HG03066 (cell line): ENCODE data around the gene IBA57.

Experiments
- ATAC-seq: cut with Tn5 transposase; IDR thresholded peaks from one replicate; pipeline ENCODE4 v1.9.1; 2021; ENCODE audit warnings: low read depth; ENCODE audit not compliant: unreplicated experiment

The IBA57 gene

DNA sequence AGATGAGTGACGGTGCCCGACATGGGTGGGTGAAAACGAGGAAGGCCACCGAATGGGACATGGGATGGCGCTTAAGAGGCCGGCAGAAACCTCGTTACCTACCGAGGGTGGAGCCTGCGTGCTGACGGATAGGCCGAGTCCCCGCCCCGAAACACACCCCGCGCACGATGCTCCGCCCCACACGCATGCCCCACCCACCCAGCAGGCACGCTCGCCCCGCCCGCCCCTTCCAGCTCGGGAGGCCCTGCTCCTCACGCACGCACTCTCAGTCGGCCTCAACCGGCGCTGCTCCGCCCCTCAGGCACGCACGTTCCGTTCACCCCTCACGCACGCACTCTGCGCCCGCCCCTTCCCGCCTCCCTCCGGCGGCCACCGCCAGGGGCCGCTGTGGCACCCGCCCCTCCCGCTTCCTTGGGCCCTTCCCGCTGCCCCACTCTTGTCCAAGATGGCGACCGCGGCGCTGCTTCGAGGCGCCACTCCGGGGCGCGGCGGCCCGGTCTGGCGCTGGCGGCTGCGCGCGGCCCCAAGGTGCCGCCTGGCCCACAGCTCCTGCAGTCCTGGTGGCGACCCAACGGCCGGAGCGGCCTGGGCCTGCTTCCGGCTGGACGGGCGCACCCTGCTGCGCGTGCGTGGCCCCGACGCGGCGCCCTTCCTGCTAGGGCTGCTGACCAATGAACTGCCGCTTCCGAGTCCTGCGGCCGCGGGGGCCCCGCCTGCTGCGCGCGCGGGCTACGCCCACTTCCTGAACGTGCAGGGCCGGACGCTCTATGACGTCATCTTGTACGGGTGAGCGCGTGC, at the start of gene IBA57:
TSS of gene IBA57 (plus strand) at position 433 of the 798 bp plus-strand sequence. CDS start at position 446, 13 bp downstream.
- peak; percentile 76 for ATAC-seq

DNA sequence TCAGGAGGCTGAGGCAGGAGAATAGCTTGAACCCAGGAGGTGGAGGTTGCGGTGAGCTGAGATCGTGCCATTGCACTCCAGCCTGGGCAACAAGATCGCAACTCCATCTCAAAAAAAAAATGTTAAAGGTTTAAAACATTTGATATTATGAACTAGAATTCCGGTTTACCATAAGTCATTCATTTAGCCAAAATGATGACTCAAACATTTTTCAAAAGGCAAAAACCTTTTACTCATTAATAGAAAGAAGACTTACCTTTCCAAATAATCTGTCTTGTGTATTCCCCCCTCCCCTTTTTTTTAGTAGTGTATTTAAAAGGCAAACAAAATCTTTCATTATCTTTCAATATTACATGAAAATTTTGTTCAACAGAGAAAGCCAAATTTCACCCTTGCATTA, 48.3 kb upstream of the IBA57 start:
- ATAC-seq, result no peak

DNA sequence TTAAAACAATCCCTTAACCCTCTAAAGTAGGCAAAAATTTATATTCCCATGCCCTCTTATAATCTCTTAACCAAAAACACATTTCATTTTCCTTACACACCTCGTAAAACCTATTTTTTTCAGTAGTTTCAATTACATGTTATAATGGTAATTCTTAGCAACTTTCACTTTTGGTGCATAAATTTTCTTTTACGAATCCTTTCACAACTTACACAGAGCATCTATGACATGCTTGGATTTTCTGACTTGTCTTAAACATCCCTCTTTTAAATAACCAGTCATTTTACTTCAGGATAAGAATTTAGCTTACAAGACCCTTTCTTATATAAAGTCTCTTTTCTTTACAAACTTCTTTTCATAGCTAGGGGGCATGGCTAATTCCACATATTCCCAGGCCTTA, 47.6 kb upstream of the IBA57 start:
- ATAC-seq, result no peak

DNA sequence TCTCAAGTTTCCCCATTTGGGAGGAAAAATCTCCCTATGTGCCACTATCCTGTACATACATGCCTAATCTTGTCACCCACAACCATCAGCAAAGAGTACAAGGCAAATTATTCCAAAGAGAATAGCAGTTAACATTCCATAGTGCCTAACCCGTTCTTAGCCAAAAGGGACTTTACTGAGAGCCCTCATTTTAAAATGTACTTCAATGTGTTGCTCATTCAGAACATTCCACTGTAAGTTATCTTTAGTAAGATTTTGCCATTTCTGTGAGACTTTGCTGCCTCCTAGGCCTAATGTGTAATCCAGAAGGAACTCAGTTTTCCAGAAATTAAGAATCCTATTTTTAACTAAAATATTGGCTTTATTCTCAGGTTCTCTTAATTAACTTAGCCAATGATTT, 45.3 kb upstream of the IBA57 start:
- ATAC-seq, result no peak

DNA sequence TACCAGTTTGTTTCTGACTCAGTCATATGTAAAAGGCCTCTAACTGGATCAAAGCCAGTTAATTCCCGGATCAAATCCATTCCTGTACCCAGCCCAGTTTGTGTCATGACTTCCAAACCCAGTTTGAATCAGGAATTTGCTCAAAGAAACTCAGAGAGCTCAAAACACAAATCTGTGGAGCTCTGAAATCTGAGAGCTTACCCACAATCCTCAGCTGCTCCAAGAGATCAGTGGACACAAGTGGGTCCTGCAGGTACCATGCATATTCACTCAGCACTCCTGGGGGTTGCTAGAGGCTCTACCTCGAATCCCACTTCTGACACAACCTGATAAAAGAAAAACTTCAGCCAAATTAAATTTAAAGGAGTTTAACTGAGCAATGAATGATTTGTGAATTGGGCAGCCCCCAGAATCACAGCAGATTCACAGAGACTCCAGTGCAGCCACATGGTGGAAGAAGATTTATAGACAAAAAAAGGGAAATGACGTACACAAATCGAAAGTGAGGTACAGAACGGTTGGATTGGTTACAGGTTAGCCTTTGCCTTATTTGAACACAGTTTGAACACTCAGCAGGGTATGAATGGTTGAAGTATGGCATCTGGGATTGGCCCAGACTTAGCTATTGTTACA, 44.6 kb upstream of the IBA57 start:
- ATAC-seq, result no peak

DNA sequence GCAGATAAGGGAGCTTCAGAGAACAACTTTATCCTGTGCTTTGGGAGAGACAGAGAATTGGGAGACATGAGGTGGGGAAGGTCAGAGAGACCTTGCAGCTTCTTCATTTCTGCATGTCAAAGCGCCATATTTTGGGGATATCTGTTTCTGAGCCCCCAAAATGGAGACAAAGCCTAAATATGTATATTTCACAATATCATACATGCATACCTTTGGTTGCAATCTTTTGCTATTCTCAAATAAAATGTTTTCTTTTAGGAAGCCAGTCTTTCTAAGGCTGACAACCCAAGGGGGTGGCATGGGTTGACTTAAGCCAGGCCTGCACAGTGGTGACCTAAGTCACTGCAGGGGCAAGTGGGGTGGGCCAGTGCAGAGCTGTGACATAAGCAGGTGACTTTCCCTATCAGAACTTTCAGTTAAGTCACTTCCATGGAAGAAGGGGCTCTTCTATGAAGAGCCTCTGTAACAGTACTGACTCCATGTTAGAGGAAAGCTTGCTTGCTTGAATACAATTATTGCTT, 42.6 kb upstream of the IBA57 start:
- ATAC-seq, result no peak

DNA sequence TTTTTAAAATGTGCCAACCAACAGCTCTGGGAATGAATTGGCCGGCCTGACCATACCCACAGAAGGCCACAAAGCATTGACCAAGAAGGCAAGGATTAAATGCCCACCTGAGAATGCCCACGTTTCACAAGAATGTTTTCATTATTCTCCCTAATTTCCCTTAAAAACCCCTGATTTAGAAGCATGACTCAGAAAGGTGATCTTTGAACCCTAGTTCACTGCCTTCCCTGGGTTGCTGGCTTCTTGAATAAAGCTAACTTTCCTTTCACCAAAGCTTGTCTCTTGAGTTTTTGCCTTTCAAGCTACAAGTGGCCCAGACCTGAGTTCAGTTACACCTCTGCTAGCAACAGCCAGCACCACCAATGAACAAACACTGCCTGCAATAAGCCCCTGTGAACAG, 42.1 kb upstream of the IBA57 start:
- no peak for ATAC-seq

DNA sequence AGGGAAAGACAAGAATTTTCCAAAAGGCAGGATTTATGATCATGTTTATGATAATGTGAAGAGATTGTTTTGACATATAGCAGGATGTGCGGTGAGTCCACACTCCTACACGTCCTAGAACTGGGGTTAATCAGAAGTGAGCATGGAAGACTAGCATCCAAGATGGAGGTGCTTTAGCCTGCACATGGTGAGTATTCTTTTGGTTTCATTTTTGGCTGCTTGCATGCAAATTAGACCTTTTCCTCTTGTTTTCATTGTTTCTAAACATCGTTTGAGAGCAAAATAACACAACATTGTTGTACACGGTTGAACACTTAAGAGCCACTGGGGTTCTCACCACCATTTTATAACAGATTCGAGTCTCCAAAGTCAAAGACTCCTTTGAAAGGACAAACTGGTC, 40.4 kb upstream of the IBA57 start:
- ATAC-seq, result no peak

DNA sequence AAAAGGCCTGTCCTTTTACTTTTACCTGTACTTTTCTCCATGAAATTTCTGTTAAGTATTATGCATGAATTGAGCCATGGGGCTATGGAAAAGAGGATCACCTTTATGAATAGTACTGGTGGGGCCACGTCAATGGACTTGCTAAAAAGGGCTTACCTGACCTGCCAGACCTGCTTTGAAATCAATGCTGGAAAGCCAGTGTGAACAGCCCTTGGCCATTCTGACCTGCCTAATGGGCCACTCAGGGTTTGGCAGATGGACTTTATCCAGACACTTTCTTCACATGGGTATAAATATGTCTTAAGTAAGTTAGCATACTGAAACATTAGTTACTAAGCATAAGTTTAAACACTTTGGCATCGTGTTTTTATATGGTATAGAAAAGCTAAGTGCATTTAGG, 33.8 kb upstream of the IBA57 start:
- ATAC-seq, result no peak

DNA sequence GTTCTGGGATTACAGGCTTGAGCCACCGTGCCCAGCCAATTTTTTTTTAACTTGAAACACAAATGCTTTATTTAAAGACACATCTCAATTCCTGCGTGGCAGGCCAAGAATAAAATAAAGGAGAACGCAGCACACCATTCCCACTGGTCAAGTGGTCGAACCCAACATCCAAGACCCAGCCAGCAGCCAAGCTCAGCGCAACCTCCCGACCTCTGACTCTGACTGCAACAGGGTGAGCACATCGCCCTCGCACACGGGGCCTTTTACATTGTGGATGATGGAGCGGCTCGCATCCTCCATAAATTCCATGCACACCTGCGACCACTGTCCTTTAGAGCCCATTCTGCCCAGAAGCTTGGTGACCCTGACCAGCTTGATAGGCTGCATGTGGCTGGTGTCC, 31.0 kb upstream of the IBA57 start:
- no peak for ATAC-seq

DNA sequence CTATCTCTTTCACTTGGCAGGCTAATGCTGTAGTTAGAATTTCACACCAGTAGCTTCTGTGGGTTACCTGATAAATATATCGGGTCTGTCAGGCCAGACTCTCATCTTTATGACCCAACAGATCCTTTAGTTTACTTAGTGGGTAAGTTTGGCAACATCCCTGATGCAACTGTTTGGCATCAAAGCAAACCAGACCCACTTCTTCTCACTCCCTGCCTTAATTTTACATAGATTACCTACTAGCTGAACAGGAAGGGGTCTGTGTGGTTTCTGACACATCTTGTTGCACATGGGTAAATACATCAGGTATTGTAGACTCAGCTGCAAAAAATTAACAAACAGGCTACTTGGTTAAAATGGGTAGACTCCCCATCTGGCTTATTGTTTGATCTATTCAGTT, 28.7 kb upstream of the IBA57 start:
- ATAC-seq, result no peak

DNA sequence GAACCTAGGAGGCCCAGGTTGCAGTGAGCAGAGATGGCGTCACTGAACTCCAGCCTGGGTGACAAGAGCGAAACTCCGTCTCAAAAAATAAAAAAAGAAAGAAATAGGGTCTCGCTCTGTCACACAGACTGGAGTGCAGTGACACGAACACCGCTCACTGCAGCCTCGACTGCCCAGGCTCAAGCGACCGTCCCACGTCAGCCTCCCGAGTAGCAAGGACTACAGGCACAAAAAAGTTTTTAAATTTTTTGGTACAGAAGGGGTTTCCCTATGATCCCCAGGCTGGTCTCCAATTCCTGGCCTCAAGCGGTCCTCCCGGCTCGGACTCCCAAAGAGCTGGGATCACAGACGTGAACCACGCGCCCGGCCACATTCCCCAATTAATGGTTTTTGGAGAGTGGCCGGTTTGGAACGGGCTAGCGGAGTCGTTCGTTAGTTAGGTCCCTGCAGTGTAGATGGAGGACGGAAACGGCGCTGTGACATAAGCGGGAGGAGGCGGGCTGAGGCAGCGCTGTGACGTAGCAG, 26.1 kb upstream of the IBA57 start:
- ATAC-seq, result no peak

DNA sequence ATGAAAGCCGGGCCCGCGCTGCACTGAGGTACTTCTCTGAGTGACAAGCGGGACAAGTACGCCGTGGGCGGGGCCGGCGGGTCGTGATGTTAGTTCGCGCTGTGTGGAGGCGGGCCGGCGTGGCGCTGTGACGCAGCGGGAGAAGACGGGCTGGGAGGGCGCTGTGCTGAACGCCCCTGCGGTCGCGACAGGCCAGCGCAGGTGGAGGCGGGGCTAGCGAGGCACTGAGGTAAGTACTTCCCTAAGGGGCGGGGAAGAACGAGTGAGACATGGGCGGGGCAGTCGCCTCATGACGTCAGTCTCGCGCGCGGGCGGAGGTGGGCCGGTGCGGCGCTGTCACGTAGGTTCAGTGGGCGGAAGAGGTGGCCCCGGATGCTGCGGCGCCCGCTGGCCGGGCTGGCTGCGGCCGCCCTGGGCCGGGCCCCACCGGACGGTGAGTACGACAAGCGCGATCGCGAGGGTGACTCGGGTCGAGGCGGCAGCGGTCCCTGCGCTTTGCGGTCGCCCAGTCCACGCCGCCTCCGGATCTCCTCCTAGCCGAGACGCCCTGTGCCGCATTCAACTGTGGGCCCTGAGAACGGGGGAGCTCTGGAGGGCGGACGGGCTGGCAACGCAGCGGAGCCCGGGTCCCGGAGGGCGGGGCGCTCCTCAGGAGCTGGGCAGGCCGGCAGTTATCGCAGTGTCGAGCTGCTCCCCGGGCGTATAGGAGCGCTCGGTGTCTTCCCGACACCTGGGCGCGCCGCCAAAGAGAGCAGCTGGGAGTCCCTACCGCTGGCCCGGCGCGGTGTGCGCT, 25.5 kb upstream of the IBA57 start, which contains the start of gene GUK1:
TSS of gene GUK1 (plus strand) at position 349 of the 793 bp plus-strand sequence. CDS start at position 373, 24 bp downstream.
- peak; percentile 88 for ATAC-seq

DNA sequence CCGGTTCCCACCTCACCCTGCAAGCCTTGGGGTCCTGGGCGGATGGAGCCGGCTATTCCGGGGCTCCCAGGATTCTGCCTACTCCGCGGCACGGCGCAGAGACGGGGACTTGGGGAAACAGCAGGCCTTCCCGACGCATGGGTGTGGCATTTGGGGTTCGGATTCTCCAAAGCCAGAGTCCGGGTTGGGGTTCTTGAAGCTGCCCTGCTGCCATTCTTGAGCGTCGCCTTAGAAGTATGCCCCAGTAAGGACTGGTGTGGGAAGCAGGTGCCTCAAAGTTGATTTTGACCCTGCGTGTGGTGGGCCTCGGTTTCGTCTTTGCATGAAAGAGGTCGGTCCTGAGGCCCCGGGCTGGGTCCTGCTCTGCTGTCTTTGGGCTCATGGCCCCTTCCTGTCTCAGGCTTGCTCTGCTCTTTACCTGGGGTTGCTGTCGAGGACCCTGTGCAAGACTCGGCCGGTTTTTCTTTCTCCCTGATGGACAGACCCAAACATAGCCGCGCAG, 24.8 kb upstream of the IBA57 start:
- no peak for ATAC-seq

DNA sequence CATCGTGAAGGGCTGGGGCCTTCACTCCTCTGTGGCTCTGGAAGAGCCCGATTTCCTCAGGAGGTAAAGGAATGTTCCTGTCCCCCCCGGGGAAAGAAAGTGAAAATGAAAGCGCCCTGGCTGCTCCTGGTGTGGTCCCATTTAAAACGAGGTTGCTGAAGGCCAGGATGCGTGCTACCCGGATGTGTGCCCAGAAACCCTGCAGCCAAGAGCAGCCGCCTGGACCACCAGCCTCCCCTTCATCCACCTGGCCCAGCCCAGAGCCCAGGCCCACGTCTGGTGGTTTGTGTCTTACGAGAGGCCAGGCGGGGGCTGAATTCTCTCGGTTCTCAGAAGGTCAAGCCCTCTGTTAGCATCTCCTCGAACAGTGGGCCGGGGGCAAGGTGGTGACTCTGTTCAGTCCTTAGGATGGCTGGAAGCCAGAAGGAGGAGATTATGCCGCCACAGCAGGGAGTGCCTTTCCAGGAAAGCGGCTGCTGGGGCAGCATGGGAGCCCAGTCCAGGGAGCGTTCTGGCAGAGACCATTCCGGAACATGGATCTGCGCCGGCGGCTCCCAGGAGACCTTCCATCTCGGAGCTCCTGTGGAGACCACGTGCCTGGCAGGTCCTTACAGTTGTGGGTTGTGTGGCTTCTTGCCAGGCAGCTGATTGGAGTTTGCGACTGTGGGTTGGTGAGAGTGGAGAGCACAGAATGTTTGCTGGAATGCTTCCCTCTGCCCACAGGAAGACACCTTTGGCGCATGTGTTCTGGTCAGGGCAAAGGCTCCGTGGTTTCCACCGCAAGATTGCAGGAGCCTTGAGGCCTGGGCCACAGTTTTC, 24.2 kb upstream of the IBA57 start:
- ATAC-seq, result no peak

DNA sequence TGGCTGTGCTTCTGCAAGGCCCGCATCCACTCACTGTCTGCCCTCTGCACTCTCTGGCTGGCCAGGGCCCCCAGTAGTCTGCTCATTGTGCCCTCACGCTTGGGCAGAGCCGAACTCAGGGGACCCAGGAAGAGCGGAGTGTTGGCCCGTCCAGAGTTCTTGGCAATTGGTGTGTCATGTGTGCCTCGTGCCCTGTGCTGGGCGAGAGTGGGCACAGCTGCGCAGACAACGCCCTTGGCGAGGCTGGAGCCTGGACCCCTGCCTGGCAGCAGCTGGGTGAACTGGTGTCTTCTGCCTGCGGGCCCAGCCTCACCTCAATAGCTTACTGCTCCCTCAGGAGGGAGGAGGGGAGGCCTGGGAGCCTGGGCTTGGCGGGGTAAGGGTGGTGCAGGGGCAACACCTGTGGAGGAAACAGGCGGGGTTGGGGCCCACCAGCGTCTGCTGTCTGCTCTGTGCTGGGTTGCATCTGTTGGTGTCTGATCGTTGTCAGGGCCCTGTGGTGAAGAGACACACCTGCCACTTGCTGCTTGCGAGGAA, 23.4 kb upstream of the IBA57 start:
- ATAC-seq, result no peak

DNA sequence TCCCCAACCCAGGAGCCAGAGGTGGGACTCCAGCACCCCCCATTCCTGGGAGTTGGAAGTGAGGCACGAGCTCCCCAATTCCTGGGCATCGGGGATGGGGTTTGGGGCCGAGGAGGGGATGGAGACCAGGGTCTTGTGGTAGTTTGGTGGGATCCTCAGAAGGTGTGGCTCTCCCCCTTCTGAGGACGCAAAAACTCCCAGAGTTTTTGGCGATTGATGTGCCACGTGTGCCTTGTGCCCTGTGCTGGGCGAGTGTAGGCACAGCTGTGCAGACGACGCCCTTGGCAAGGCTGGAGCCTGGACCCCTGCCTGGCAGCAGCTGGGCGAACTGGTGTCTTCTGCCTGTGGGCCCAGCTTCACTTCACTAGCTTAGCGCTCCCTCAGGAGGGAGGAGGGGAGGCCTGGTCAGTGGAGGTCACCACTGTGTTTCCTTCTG, 22.9 kb upstream of the IBA57 start:
- ATAC-seq, result no peak

DNA sequence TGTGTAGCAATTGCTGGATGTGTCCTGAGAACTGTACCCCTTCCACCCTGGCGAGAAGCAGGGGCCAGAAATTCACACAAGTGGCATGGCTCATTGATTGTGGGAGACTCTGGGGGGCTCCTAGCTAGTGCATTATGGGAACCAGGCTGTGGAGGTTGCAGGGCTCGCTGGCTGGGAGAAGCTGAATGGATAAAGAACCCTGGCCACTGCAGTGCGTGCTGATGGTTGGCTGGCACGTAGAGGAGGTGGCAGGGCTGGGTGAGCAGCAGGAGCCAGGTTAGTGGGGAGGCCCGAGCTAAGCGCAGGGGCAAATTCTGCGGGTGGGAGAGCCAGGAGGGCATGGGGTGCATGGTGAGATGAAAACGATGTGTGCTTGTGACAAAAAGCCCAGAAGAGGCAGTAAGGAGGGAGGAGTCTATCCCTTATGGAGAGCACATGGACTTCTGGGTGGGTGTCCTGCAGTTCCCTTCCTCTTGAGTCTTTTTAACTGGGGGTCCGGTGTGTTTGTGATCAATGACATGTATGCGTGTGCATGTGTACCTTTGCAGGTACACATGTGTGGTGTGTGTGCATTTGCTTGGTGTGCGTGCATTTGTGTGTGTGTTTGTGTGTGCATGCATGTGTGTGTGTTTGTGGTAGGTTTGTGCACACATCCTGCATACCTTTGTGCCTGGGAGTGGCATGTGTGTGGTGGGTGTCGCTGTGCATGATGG, 22.0 kb upstream of the IBA57 start:
- ATAC-seq, result no peak
